ENCODE measurements around the gene LAMTOR2. TPM values are rescaled to one million over a fixed set of nuclear protein-coding genes. Genes with fewer than 3 reads are reported as not detected.

The LAMTOR2 gene
- total and polyA plus RNA-seq, 9 of the 15 experiments (the other 6 are each of a cell fraction or from before 2014, with no cell fraction given) = 39.0 to 161 (median 74.6) TPM

- TF ChIP-seq PREB (CRISPR knock-in tag; IDR thresholded peaks at IDR 0.05) = no peak
- TF ChIP-seq NFIC (IDR thresholded peaks at IDR 0.05) = peak; percentile 37; the same call in 1 of the 2 replicates
- peak; percentile 37 to 80 for TF ChIP-seq MAZ (CRISPR knock-in tag; conservative IDR thresholded peaks at IDR 0.05 in 1 of 2, IDR thresholded peaks at IDR 0.05 in 1 of 2)
- 0 out of 2 replicates have a peak, but pooled peaks have one; percentile 39 for TF ChIP-seq JUN (IDR thresholded peaks at IDR 0.05; ENCODE audit: borderline replicate concordance, low read depth, low read length)
- TF ChIP-seq JUN (CRISPR knock-in tag; IDR thresholded peaks at IDR 0.05; ENCODE audit: borderline replicate concordance) = no peak
- peak; percentile 73; the same call in 1 of the 2 replicates for TF ChIP-seq STAG1 (CRISPR knock-in tag; IDR thresholded peaks at IDR 0.05; ENCODE audit: borderline replicate concordance)
- TF ChIP-seq RBM17 (IDR thresholded peaks at IDR 0.05; ENCODE audit: borderline replicate concordance, low read depth, low read length) = no peak
- TF ChIP-seq MNT (conservative IDR thresholded peaks at IDR 0.05) = no peak
- no peak for TF ChIP-seq FOXO4 (CRISPR knock-in tag; IDR thresholded peaks at IDR 0.05)
- TF ChIP-seq CTCF (IDR thresholded peaks at IDR 0.05 in 2 of 3, conservative IDR thresholded peaks at IDR 0.05 in 1 of 3; ENCODE audit: insufficient read depth in 2 of 3, low read depth in 1 of 3, low read length in 3 of 3) = peak; percentile 94 to 98 (median 95)
- no peak for TF ChIP-seq SAFB (IDR thresholded peaks at IDR 0.05; ENCODE audit: borderline replicate concordance, low read depth, low read length)
- TF ChIP-seq ZNF780A (CRISPR knock-in tag; IDR thresholded peaks at IDR 0.05) = no peak
- TF ChIP-seq ELF2 (CRISPR knock-in tag; IDR thresholded peaks at IDR 0.05) = no peak
- TF ChIP-seq ETV5 (CRISPR knock-in tag; IDR thresholded peaks at IDR 0.05; ENCODE audit: low read depth) = no peak
- TF ChIP-seq ETS2 (tag; IDR thresholded peaks at IDR 0.05; ENCODE audit: borderline replicate concordance, poor library complexity, severe bottlenecking) = no peak
- no peak for TF ChIP-seq BACH1 (tag; IDR thresholded peaks at IDR 0.05)
- peak; percentile 48; the same call in 1 of the 2 replicates for TF ChIP-seq FOSL1 (tag; conservative IDR thresholded peaks at IDR 0.05)
- peak; percentile 25; the same call in 1 of the 2 replicates for TF ChIP-seq KDM2B (CRISPR knock-in tag; IDR thresholded peaks at IDR 0.05)
- no peak for TF ChIP-seq ETV6 (IDR thresholded peaks at IDR 0.05; ENCODE audit: borderline replicate concordance in 1 of 2, low read depth in 2 of 2, low read length in 1 of 2)
- TF ChIP-seq ETV6 (CRISPR knock-in tag; IDR thresholded peaks at IDR 0.05; ENCODE audit: borderline replicate concordance) = no peak
Measured at GRCh38 chr1:156096640-156097391, 42.2 kb downstream of the LAMTOR2 start (continued).
